Mammary epithelial cell (primary cell): ENCODE data around the gene SETD2.

Experiments
- CTCF ChIP-seq, 2 donors: IDR thresholded peaks in 1 of 2; conservative IDR thresholded peaks in 1 of 2; 2 replicates each; pipeline ENCODE4 v1.5.1; 2011 to 2012; ENCODE audit warnings: inconsistent platforms in 2 of 2, low read length in 2 of 2, mild to moderate bottlenecking in 2 of 2, control low read depth in 1 of 2, low read depth in 1 of 2; ENCODE audit not compliant: insufficient read depth in 1 of 2; ENCODE audit errors: extremely low read depth in 1 of 2
- EZH2 ChIP-seq: IDR thresholded peaks from 2 replicates; pipeline ENCODE4 v1.6.1; 2012; ENCODE audit warnings: low read length, inconsistent platforms, borderline replicate concordance

GRCh38 chr3:47011371-47011770, 152.5 kb downstream of the SETD2 start:
- no peak for TF ChIP-seq CTCF (conservative IDR thresholded peaks at IDR 0.05 in 1 of 2, IDR thresholded peaks at IDR 0.05 in 1 of 2; ENCODE audit: extremely low read depth in 1 of 2, insufficient read depth in 1 of 2, low read depth in 1 of 2, low read length in 2 of 2)
- TF ChIP-seq EZH2 = no peak
